ENCODE measurements around the gene ANKS3. TPM values are rescaled to one million over a fixed set of nuclear protein-coding genes. Genes with fewer than 3 reads are reported as not detected.

Gene ANKS3
- total and polyA plus RNA-seq, 2 experiments from 2014 or later: 22.5 to 24.9 TPM

- Mint-ChIP-seq H3K36me3 (ENCODE audit: low read depth) (peaks cover 16% of the 10 kb centered on the region), H3K4me1 (peaks cover 3% of the 10 kb centered on the region; the same call in 1 of the 3 replicates), H3K4me3 (no peak overlapping the region), H3K9me3 (no peaks in the 10 kb centered on the region), H3K27me3 (ENCODE audit: insufficient read depth, low read depth, poor library complexity) (peaks cover 5% of the 10 kb centered on the region), H3K27ac (peak overlapping the region; percentile 63)
- no peaks in the 10 kb centered on the region for H3K27me3 ChIP-seq (ENCODE audit: insufficient read depth)
- DNase-seq (ENCODE audit: low spot score): no peak
- peaks cover 8% of the 10 kb centered on the region for H3K36me3 ChIP-seq (ENCODE audit: insufficient read depth)
- H3K4me2 ChIP-seq: no peak overlapping the region
- no peaks in the 10 kb centered on the region for H3K9me2 ChIP-seq (ENCODE audit: insufficient read depth)
- peak overlapping the region; percentile 72; the same call in 1 of the 2 replicates for H3K27ac ChIP-seq (ENCODE audit: low read depth)
- H3F3A ChIP-seq (replicated peaks; ENCODE audit: low read depth): 0 out of 2 replicates have a peak, but pooled peaks cover 7% of the 10 kb centered on the region
- TF ChIP-seq JUNB (IDR thresholded peaks at IDR 0.05; ENCODE audit: unreplicated experiment) (no peak), STAT1 (IDR thresholded peaks at IDR 0.05; ENCODE audit: unreplicated experiment) (no peak), ZNF331 (CRISPR knock-in tag; IDR thresholded peaks at IDR 0.05; ENCODE audit: low read depth) (no peak), ETS1 (IDR thresholded peaks at IDR 0.05) (no peak), EZH2 (IDR thresholded peaks at IDR 0.05; ENCODE audit: low read depth, unreplicated experiment) (no peak), CTCF (conservative IDR thresholded peaks at IDR 0.05; ENCODE audit: low read depth in 2 of 2) (no peak), EZH2phosphoT487 (IDR thresholded peaks at IDR 0.05; ENCODE audit: unreplicated experiment) (no peak), CREB1 (CRISPR knock-in tag; IDR thresholded peaks at IDR 0.05; ENCODE audit: low read depth) (no peak), REST (IDR thresholded peaks at IDR 0.05; ENCODE audit: unreplicated experiment) (no peak)
- H3K79me2 ChIP-seq (replicated peaks; ENCODE audit: insufficient read depth): no peaks in the 10 kb centered on the region; the same call in 1 of the 2 replicates
- 0 out of 2 replicates have a peak, but pooled peaks cover 4% of the 10 kb centered on the region for H4K20me1 ChIP-seq (replicated peaks; ENCODE audit: insufficient read depth)
- H2AFZ ChIP-seq: no peak overlapping the region
- peak; percentile 15; the same call in 2 of the 3 replicates for ATAC-seq
- H3K4me1 ChIP-seq (ENCODE audit: insufficient read depth): no peaks in the 10 kb centered on the region
- H3K4me3 ChIP-seq: no peak overlapping the region
These were observed 69.3 kb downstream of the ANKS3 start for GRCh38 chr16:4664538-4665418.
